Heart left ventricle (tissue), 16 donors: ENCODE results near the gene LAMP1. TPM values are rescaled to one million over a fixed set of nuclear protein-coding genes. Genes with fewer than 3 reads are reported as not detected.
A peak's percentile ranks its signal among the peaks of the same experiment; 100 is the strongest.

Experiments used
- ATAC-seq, 4 donors: fragments of 200-7000 bp; cut with Tn5 transposase; one replicate each; pipeline ENCODE4 v1.9.1; 2020 to 2022; ENCODE audit warnings: moderate library complexity in 4 of 4, mild to moderate bottlenecking in 3 of 4, moderate number of reproducible peaks in 1 of 4
- DNase-seq, 5 donors: peaks; one replicate each; pipeline ENCODE4 v3.0.0-alpha.2; 2020
- H3K27ac ChIP-seq, 12 donors: fragments of 200-600 bp; sonication (generic) in 4 of 12; one replicate each; pipeline versions ENCODE4 v1.5.0 to v1.8.0; 2016 to 2022; ENCODE audit warnings: mild to moderate bottlenecking in 2 of 12
- H3K27me3 ChIP-seq, 9 donors: fragments of 200-600 bp; sonication (generic) in 2 of 9; one replicate each; pipeline versions ENCODE4 v1.5.1 to v1.8.0; 2016 to 2022; ENCODE audit warnings: mild to moderate bottlenecking in 3 of 9
- H3K36me3 ChIP-seq, 9 donors: fragments of 200-600 bp; sonication (generic) in 2 of 9; one replicate each; pipeline versions ENCODE4 v1.5.0 to v1.8.0; 2018 to 2022; ENCODE audit warnings: mild to moderate bottlenecking in 2 of 9
- H3K4me1 ChIP-seq, 12 donors: fragments of 200-600 bp; sonication (generic) in 4 of 12; one replicate each; pipeline versions ENCODE4 v1.5.0 to v1.8.0; 2016 to 2022; ENCODE audit warnings: mild to moderate bottlenecking in 3 of 12
- H3K4me3 ChIP-seq, 12 donors: fragments of 200-600 bp; sonication (generic) in 4 of 12; one replicate each; pipeline versions ENCODE4 v1.5.0 to v1.8.0; 2017 to 2022; ENCODE audit warnings: mild to moderate bottlenecking in 9 of 12, moderate library complexity in 4 of 12
- H3K9me3 ChIP-seq, 12 donors: fragments of 200-600 bp; sonication (generic) in 4 of 12; one replicate each; pipeline versions ENCODE4 v1.5.0 to v1.8.0; 2016 to 2022; ENCODE audit warnings: mild to moderate bottlenecking in 1 of 12
- POLR2A ChIP-seq, 2 donors: fragments of 450-650 bp; IDR thresholded peaks; one replicate each; pipeline ENCODE4 v1.6.1; 2017; ENCODE audit warnings: antibody characterized with exemption in 2 of 2, mild to moderate bottlenecking in 2 of 2, moderate library complexity in 2 of 2
- WGBS, 4 donors: extraction: QIAGEN DNeasy Blood & Tissue Kit in 2 of 4; methylation state at CpG; one replicate each; pipeline versions ENCODE4 v1.1.5 to v1.1.7; 2013 to 2018; 5-methylcytosine and 5-hydroxymethylcytosine counted together
- intact Hi-C, 10 donors: fragments of 100-400 bp; cut with DNase I; formaldehyde crosslinking; loops; one replicate each; pipeline versions ENCODE4 v1.11.1 to v1.14.2; 2022
- polyA plus RNA-seq, 2 donors: library from polyadenylated mRNA; stranded (reverse); fragments of 200-250 nt; gene quantifications; one replicate each; pipeline ENCODE4 v1.2.3, GENCODE V29; 2013
- total RNA-seq, 9 donors: library from RNA; depleted of rRNA in 2 of 9; stranded (reverse); fragments of >200 nt in 2 of 9; fragmentation: NEBNext Ultra II Directional in 3 of 9; extraction: Animal tissue kit (Norgen Biotek cat#: 25700) in 3 of 9; gene quantifications; one replicate each; pipeline versions ENCODE4 v1.1.0 to v1.2.4, GENCODE V29; 2016 to 2023
- TF ChIP-seq, protein P1 (sequence below), 12 donors: fragments of 200-600 bp; sonication (generic) in 4 of 12; IDR thresholded peaks; one replicate each; pipeline versions ENCODE4 v1.5.0 to v1.8.0; 2018 to 2022; ENCODE audit warnings: antibody characterized with exemption in 12 of 12, mild to moderate bottlenecking in 5 of 12
- donor health status: ischemic (EF 13 %, LVEDD 7.1; RV severe dilation, severe dysfunction).
- donor health status: healthy with polysubstance abuse.
- donor health status: DM: no; HTN: yes; CAD: no.
- donor health status: DM: no; HTN: no; CAD: no.
- donor health status: ischemic (EF 25% LVEDD 6.9; RV normal size, moderate dysfunction).
- donor health status: ischemic (EF 25% LVEDD 5.7; RV mildly dilated, moderate dysfunction).
- donor health status: healthy.
- donor health status: DM: yes; HTN: yes; CAD: no.
- donor health status: ischemic (EF 35%, LVEDD 5.7; RV mildly dilated, moderate dysfunction).
- donor health status: nonischemic (EF 11% LVEDD 7.7; RV severe dilation, severe dysfunction).
- donor health status: DM: yes; HTN: yes; CAD: no.
- donor health status: PGD.
- donor health status: ischemic (EF 29% LVEDD 5.4; RV normal size, mild dysfunction).
- donor health status: nonischemic (EF 23%, LVEDD 6.1; RV moderate dilation, normal function).

Gene LAMP1
- total and polyA plus RNA-seq, 11 donors: 41.4 to 214 (median 97.6) TPM

DNA sequence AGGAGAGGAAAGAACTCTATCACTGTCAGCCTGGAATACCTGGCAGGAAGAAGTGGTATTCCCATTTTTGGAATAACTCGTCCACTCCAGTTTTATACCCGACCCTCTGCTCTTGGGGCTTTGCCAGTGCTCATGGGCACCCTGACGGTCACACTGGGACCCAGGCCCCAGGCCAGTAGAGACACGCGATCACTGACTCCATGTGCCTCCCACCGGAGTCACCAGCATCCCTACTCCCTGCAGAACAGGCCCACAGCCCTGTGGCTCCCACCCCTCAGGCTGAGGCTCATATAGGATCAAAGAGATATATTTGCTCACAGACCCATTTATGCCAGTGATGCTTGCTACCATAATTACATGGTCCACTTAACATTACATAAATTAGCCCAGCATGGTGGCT lies 63.4 kb downstream of the LAMP1 start:
- Histone ChIP-seq H3K4me3 (no peak overlapping the region), H3K27me3 (peaks cover 0 to 41% (median 10%) of the 10 kb centered on the region in 9 donors), H3K36me3 (no peaks in the 10 kb centered on the region), H3K27ac (no peak overlapping the region), H3K4me1 (peaks cover 0 to 18% (median 3%) of the 10 kb centered on the region in 12 donors), H3K9me3 (no peaks in the 10 kb centered on the region)
- TF ChIP-seq, protein P1, sequence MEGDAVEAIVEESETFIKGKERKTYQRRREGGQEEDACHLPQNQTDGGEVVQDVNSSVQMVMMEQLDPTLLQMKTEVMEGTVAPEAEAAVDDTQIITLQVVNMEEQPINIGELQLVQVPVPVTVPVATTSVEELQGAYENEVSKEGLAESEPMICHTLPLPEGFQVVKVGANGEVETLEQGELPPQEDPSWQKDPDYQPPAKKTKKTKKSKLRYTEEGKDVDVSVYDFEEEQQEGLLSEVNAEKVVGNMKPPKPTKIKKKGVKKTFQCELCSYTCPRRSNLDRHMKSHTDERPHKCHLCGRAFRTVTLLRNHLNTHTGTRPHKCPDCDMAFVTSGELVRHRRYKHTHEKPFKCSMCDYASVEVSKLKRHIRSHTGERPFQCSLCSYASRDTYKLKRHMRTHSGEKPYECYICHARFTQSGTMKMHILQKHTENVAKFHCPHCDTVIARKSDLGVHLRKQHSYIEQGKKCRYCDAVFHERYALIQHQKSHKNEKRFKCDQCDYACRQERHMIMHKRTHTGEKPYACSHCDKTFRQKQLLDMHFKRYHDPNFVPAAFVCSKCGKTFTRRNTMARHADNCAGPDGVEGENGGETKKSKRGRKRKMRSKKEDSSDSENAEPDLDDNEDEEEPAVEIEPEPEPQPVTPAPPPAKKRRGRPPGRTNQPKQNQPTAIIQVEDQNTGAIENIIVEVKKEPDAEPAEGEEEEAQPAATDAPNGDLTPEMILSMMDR (IDR thresholded peaks at IDR 0.05): no peak
- no peak for TF ChIP-seq POLR2A (IDR thresholded peaks at IDR 0.05)
- WGBS, 4 donors: 82 to 89% (median 88%) methylated on average over 5 to 6 of the region's 6 CpGs
- no peak for DNase-seq
- ATAC-seq: no peak
- intact Hi-C loops: no loop called here

DNA sequence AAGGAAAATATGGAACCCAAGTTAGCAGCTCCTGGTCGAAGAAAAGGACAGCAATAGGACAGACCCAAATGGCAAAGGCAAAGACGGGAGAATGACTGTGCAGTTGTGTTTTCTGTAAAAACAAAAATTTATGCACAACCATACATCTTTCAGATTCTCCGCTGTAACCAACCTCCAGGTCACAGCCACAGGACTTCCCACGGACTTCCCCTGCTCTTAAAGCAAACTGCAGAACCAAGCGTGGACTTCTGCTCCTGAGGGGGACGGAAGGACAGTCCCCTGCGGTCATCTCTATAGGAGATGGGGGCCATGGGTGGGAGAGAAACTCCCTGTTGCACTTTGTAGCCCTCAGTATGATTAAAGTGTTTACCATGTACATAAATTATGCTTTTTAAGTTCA lies 64.4 kb downstream of the LAMP1 start:
- ATAC-seq (no peak), DNase-seq (no peak)
- Histone ChIP-seq H3K27me3 (peaks cover 0 to 41% (median 10%) of the 10 kb centered on the region in 9 donors), H3K36me3 (no peaks in the 10 kb centered on the region), H3K4me3 (no peak overlapping the region), H3K27ac (no peak overlapping the region), H3K9me3 (no peaks in the 10 kb centered on the region), H3K4me1 (peaks cover 0 to 18% (median 3%) of the 10 kb centered on the region in 12 donors)
- intact Hi-C loops: no loop called here
- 64 to 72% (median 64%) methylated on average over 7 of the region's 7 CpGs for WGBS, 4 donors
- TF ChIP-seq, protein P1 (IDR thresholded peaks at IDR 0.05): no peak
- no peak for TF ChIP-seq POLR2A (IDR thresholded peaks at IDR 0.05)

DNA sequence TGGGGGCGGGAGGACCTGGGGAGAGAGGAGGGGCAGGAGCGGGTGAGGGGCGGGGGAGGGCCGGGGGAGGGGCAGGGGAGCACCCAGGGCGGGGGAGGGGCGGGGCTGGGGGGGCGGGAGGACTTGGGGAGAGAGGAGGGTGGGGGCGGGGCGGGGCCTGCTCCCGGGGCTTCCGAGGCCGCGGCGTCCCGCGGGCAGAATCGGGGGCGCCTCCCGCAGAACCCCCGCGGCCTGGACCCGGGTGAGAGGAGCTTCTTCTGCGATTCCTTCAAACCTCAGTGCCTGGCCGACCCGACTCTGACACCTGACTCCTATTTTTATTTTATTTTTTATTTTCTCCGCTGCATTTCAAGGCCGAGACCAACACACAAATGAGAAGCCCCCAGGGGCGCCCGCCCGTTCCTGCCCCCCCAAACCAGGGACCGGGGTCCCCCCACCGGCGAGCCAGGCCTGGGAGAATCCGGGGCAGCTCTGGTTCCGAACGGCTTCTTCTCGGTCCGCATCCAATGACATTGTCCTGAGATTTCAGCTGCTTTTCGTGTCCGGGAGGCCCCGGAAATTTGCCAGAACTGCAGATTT lies 67.4 kb downstream of the LAMP1 start:
- DNase-seq (no peak), ATAC-seq (peak in 1 of 4 donors; percentile 46)
- Histone ChIP-seq H3K9me3 (no peaks in the 10 kb centered on the region), H3K27ac (peak overlapping the region in 8 of 12 donors; percentile 1 to 82 (median 52)), H3K4me3 (peak overlapping the region in 10 of 12 donors; percentile 46 to 69 (median 54)), H3K4me1 (peaks cover 0 to 18% (median 3%) of the 10 kb centered on the region in 12 donors), H3K27me3 (peaks cover 0 to 41% (median 10%) of the 10 kb centered on the region in 9 donors), H3K36me3 (no peaks in the 10 kb centered on the region)
- intact Hi-C loops: no loop called here
- no peak for TF ChIP-seq POLR2A (IDR thresholded peaks at IDR 0.05)
- TF ChIP-seq, protein P1 (IDR thresholded peaks at IDR 0.05): no peak
- WGBS, 4 donors: 16 to 26% (median 20%) methylated on average over 27 to 34 of the region's 41 CpGs

DNA sequence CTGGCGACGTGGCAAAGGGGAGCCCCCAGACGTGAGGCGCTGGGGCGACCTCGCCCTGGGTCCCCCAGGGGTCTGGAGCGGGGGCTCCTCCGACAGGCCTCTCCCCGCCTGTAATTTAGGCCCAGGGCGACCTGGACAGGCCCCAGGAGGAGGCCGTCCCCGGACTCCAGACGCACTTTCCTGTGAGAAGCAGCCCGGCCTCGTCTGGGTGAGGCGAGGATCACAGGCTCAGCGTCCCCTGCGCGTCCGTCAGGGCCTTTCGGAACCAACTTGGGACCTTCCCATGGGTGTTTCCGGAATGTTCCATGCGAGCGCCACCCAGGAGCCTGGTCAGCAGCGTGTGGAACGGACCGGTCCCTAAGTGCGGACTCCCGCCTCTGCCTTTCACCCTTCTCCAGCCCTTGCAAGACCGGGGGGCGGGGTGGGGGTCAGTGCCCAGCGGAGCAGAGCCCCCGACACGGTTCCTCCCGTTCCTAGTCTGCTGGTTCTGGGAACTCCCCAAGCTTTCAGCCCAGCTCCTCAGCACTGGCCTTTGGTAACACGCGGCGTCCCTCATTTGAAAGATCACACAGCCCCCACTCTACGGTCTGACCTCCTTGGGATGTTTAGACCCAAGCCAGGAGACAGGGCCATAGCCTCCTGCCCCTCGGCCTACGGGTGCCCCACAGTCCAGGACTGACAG lies 68.0 kb downstream of the LAMP1 start:
- H3K4me3 ChIP-seq: peak overlapping the region in 10 of 12 donors; percentile 46 to 69 (median 54)
- H3K9me3 ChIP-seq: no peaks in the 10 kb centered on the region
- peak in 1 of 5 donors; percentile 20 for DNase-seq
- H3K36me3 ChIP-seq: no peaks in the 10 kb centered on the region
- no peak for TF ChIP-seq POLR2A (IDR thresholded peaks at IDR 0.05)
- TF ChIP-seq, protein P1 (IDR thresholded peaks at IDR 0.05): no peak
- H3K4me1 ChIP-seq: peaks cover 0 to 18% (median 3%) of the 10 kb centered on the region in 12 donors
- WGBS, 4 donors: 82 to 92% (median 86%) methylated on average over 37 to 41 of the region's 41 CpGs
- peak in 3 of 4 donors; percentile 13 to 29 (median 23) for ATAC-seq
- peak overlapping the region in 8 of 12 donors; percentile 1 to 82 (median 52) for H3K27ac ChIP-seq
- intact Hi-C loops: no loop called here
- H3K27me3 ChIP-seq: peaks cover 0 to 41% (median 10%) of the 10 kb centered on the region in 9 donors
